HCT116 (cell line): ENCODE data around the gene VAV2. TPM values are rescaled to one million over a fixed set of nuclear protein-coding genes. Genes with fewer than 3 reads are reported as not detected.

Experiments used
- ATAC-seq: fragments of 200-7000 bp; cut with Tn5 transposase; 2 replicates; pipeline ENCODE4 v1.9.1; 2020; ENCODE audit warnings: mild to moderate bottlenecking, moderate library complexity
- BruUV-seq: library from RNA; stranded (reverse); fragments of 400-500 nt; replicated peaks from 2 replicates; lab custom pipeline; 2021; lab: Mats Ljungman, UMichigan
- CTCF ChIA-PET: fragments of 300-600 bp; sonication (Branson Sonifier 250); formaldehyde crosslinking; loops from one replicate; lab custom pipeline; 2021; ENCODE audit warnings: antibody characterized with exemption; lab: Charles Lee
- POLR2A ChIA-PET: fragments of 300-600, 350-600 bp; sonication (Branson Sonifier 250); formaldehyde crosslinking; loops from one replicate; lab custom pipeline; 2021; ENCODE audit warnings: antibody characterized with exemption; lab: Charles Lee
- RAD21 ChIA-PET, 2 experiments: fragments of 300-600 bp; sonication (Branson Sonifier 250); formaldehyde crosslinking; loops; one replicate each; lab custom pipeline; 2023; ENCODE audit warnings: low total read pairs in 2 of 2; ENCODE audit not compliant: uncharacterized antibody in 2 of 2, unreplicated experiment in 2 of 2, low non-redundant PET in 1 of 2; lab: Charles Lee
- DNase-seq: peaks from one replicate; pipeline ENCODE4 v3.0.0-alpha.2; 2010; ENCODE audit warnings: low read depth, low spot score
- H2AFZ ChIP-seq: fragments of 200-600 bp; shearing (Covaris generic), sonication (generic); 2 replicates; pipeline ENCODE4 v1.6.1; 2017; ENCODE audit warnings: low read depth, mixed run types, mixed read lengths, antibody characterized with exemption, low read length; ENCODE audit not compliant: poor library complexity, severe bottlenecking
- H3K27ac ChIP-seq: 2 replicates; pipeline ENCODE4 v1.5.1; 2012; ENCODE audit warnings: low read depth, low read length
- H3K27me3 ChIP-seq: fragments of 200-600 bp; sonication (generic); 2 replicates; pipeline ENCODE4 v1.6.1; 2016; ENCODE audit warnings: mixed run types, low read length, mixed read lengths; ENCODE audit not compliant: insufficient read depth
- H3K36me3 ChIP-seq, 2 experiments: fragments of 200-500 bp in 1 of 2; fragments of 200-600 bp in 1 of 2; sonication (Bioruptor generic) in 1 of 2; sonication (generic) in 1 of 2; 2 replicates each; pipeline versions ENCODE4 v1.5.1 to v1.6.1; 2014 to 2016; ENCODE audit warnings: low read length in 2 of 2, inconsistent platforms in 1 of 2, mixed read lengths in 1 of 2, mixed run types in 1 of 2; ENCODE audit not compliant: insufficient read depth in 2 of 2, control insufficient read depth in 1 of 2
- H3K4me1 ChIP-seq, 2 experiments: fragments of 200-600 bp in 1 of 2; sonication (generic) in 1 of 2; 2 replicates each; pipeline versions ENCODE4 v1.5.1 to v1.6.1; 2012 to 2017; ENCODE audit warnings: low read length in 2 of 2, inconsistent platforms in 1 of 2, mild to moderate bottlenecking in 1 of 2, mixed read lengths in 1 of 2, mixed run types in 1 of 2, moderate library complexity in 1 of 2; ENCODE audit not compliant: insufficient read depth in 2 of 2, control insufficient read depth in 1 of 2
- H3K4me2 ChIP-seq: fragments of 200-600 bp; sonication (generic); 2 replicates; pipeline ENCODE4 v1.6.1; 2017; ENCODE audit warnings: mixed run types, low read length, mixed read lengths
- H3K4me3 ChIP-seq, 2 experiments: fragments of 200-600 bp in 1 of 2; sonication (generic) in 1 of 2; replicated peaks in 1 of 2; 2 replicates each; pipeline ENCODE4 v1.5.1; 2011 to 2016; ENCODE audit warnings: low read length in 2 of 2, control low read depth in 1 of 2, low read depth in 1 of 2, mild to moderate bottlenecking in 1 of 2, mixed read lengths in 1 of 2, mixed run types in 1 of 2
- H3K79me2 ChIP-seq: fragments of 200-600 bp; sonication (generic); 2 replicates; pipeline ENCODE4 v1.6.1; 2017; ENCODE audit warnings: mild to moderate bottlenecking, mixed run types, low read length, moderate library complexity, mixed read lengths; ENCODE audit not compliant: insufficient read depth
- H3K9ac ChIP-seq: fragments of 200-600 bp; sonication (generic); 2 replicates; pipeline ENCODE4 v1.6.1; 2016; ENCODE audit warnings: low read length, mixed read lengths
- H3K9me2 ChIP-seq: fragments of 200-600 bp; sonication (generic), shearing (Covaris generic); 2 replicates; pipeline ENCODE4 v1.6.1; 2017; ENCODE audit warnings: mixed run types, mild to moderate bottlenecking, moderate library complexity; ENCODE audit not compliant: insufficient read depth
- H3K9me3 ChIP-seq, 2 experiments: fragments of 200-500 bp in 1 of 2; fragments of 200-600 bp in 1 of 2; sonication (Bioruptor generic) in 1 of 2; sonication (generic) in 1 of 2; 2 replicates each; pipeline ENCODE4 v1.6.1; 2014 to 2017; ENCODE audit warnings: low read length in 2 of 2, mixed read lengths in 2 of 2, inconsistent platforms in 1 of 2, low read depth in 1 of 2, mild to moderate bottlenecking in 1 of 2, mixed run types in 1 of 2, moderate library complexity in 1 of 2; ENCODE audit not compliant: control insufficient read depth in 1 of 2, insufficient read depth in 1 of 2
- H4K20me1 ChIP-seq: fragments of 200-600 bp; sonication (generic), shearing (Covaris generic); 2 replicates; pipeline ENCODE4 v1.6.1; 2017; ENCODE audit warnings: mixed run types, mild to moderate bottlenecking, moderate library complexity; ENCODE audit not compliant: insufficient read depth
- EZH2 ChIP-seq: fragments of 200-600 bp; sonication (generic); IDR thresholded peaks from 2 replicates; pipeline ENCODE4 v1.6.1; 2017; ENCODE audit warnings: antibody characterized with exemption, mixed run types
- EZH2phosphoT487 ChIP-seq: fragments of 200-600 bp; IDR thresholded peaks from 2 replicates; pipeline ENCODE4 v1.6.1; 2018; ENCODE audit warnings: antibody characterized with exemption, borderline replicate concordance
- FOSL1 ChIP-seq: IDR thresholded peaks from 2 replicates; pipeline ENCODE4 v1.6.1; 2012; ENCODE audit warnings: low read depth
- JUND ChIP-seq: IDR thresholded peaks from 2 replicates; pipeline ENCODE4 v1.6.1; 2012
- POLR2AphosphoS5 ChIP-seq: IDR thresholded peaks from 2 replicates; pipeline ENCODE4 v1.6.1; 2011; ENCODE audit warnings: mild to moderate bottlenecking, low read depth, low read length, moderate library complexity
- SIN3A ChIP-seq: IDR thresholded peaks from 2 replicates; pipeline ENCODE4 v1.6.1; 2012; ENCODE audit warnings: low read depth
- SRF ChIP-seq: IDR thresholded peaks from 2 replicates; pipeline ENCODE4 v1.6.1; 2012; ENCODE audit warnings: low read depth
- TCF7L2 ChIP-seq: IDR thresholded peaks from 2 replicates; pipeline ENCODE4 v1.7.0; 2011; ENCODE audit warnings: borderline replicate concordance, inconsistent platforms; ENCODE audit not compliant: insufficient read depth, insufficient read length; ENCODE audit errors: extremely low read depth
- ZFX ChIP-seq: fragments of 450-650 bp; IDR thresholded peaks from 2 replicates; pipeline ENCODE4 v1.6.1; 2017
- ZNF274 ChIP-seq: fragments of 200-500 bp; sonication (Bioruptor generic); IDR thresholded peaks from 2 replicates; pipeline ENCODE4 v1.6.1; 2014; ENCODE audit warnings: mild to moderate bottlenecking, low read depth, low read length, inconsistent platforms
- intact Hi-C: fragments of 100-400 bp; cut with micrococcal nuclease; formaldehyde crosslinking; loops from 2 replicates; pipeline ENCODE4 v1.10.0; 2022
- total RNA-seq: library from RNA; stranded (reverse); gene quantifications from one replicate; pipeline ENCODE4 v1.2.1, GENCODE V29; 2021; ENCODE audit not compliant: unreplicated experiment
- TF ChIP-seq, protein P1 (sequence below): IDR thresholded peaks from 2 replicates; pipeline ENCODE4 v1.6.1; 2012
- TF ChIP-seq, protein P2 (sequence below): IDR thresholded peaks from 2 replicates; pipeline ENCODE4 v1.6.1; 2012
- TF ChIP-seq, protein P3 (sequence below): IDR thresholded peaks from 2 replicates; pipeline ENCODE4 v1.6.1; 2012; ENCODE audit warnings: low read depth

The VAV2 gene
- total RNA-seq, 1 experiment from 2014 or later: 33.2 TPM

DNA sequence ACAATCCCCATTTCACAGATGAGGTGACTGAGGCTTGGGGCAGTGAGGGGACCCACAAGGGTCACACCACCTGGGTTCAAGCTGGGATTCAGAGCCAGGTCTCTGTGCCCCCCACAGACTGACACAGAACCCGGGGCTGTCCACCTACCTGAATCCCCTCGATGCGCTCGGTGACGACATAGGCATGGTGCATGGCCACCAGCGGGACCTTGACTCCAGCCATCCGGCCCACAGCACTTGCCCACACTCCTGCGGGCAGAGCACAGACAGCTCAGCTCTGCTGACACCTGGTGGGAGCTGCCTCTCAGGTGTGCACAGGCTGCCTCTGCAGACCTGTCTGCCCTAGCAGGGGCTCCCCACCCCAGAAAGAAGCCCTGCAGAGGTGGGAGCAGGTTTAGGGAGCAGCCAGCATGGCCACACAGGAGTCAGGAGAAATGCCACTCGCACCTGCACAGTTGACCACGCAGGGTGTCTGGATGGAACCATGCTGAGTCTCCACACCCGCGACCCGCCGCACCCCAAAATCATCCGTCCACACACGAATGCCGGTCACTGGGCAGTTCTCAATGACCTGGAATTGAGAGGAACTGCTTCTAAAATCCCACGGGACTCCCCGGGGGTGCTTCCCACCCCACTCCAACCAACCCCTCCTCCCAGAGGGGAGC, 262.4 kb downstream of the VAV2 start:
- Histone ChIP-seq H3K9me2 (no peaks in the 10 kb centered on the region), H3K4me1 (peaks cover 0 to 5% of the 10 kb centered on the region in 2 experiments; a peak in 2 of 4 replicates), H3K27ac (no peak overlapping the region), H2AFZ (no peak overlapping the region), H3K4me3 (no peak overlapping the region), H3K9me3 (no peaks in the 10 kb centered on the region), H4K20me1 (no peaks in the 10 kb centered on the region), H3K27me3 (0 out of 2 replicates have a peak, but pooled peaks cover 9% of the 10 kb centered on the region), H3K36me3 (no peaks in the 10 kb centered on the region), H3K9ac (no peak overlapping the region), H3K4me2 (no peak overlapping the region), H3K79me2 (no peaks in the 10 kb centered on the region)
- no peak for DNase-seq
- BruUV-seq: no TSS peak
- CTCF ChIA-PET: interaction anchor here (1.8 kb wide), 1 partner anchor 13 kb away, joined by 6 read pairs; no protein-coding TSS in a partner anchor
- RAD21 ChIA-PET: no interaction called here
- POLR2A ChIA-PET: no interaction called here
- intact Hi-C loops: loop anchor here (5.0 kb wide), 1 partner anchor 263 kb away; the partner anchor contains the start of gene VAV2
- no peak; the same call in 1 of the 2 replicates for ATAC-seq
- TF ChIP-seq, protein P1, sequence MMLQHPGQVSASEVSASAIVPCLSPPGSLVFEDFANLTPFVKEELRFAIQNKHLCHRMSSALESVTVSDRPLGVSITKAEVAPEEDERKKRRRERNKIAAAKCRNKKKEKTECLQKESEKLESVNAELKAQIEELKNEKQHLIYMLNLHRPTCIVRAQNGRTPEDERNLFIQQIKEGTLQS: no peak
- TF ChIP-seq EZH2 (no peak), FOSL1 (no peak), ZFX (no peak), ZNF274 (no peak), TCF7L2 (no peak), SRF (no peak), POLR2AphosphoS5 (no peak), EZH2phosphoT487 (no peak), SIN3A (no peak), JUND (no peak)
- TF ChIP-seq, protein P2, sequence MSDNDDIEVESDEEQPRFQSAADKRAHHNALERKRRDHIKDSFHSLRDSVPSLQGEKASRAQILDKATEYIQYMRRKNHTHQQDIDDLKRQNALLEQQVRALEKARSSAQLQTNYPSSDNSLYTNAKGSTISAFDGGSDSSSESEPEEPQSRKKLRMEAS: no peak
- TF ChIP-seq, protein P3, sequence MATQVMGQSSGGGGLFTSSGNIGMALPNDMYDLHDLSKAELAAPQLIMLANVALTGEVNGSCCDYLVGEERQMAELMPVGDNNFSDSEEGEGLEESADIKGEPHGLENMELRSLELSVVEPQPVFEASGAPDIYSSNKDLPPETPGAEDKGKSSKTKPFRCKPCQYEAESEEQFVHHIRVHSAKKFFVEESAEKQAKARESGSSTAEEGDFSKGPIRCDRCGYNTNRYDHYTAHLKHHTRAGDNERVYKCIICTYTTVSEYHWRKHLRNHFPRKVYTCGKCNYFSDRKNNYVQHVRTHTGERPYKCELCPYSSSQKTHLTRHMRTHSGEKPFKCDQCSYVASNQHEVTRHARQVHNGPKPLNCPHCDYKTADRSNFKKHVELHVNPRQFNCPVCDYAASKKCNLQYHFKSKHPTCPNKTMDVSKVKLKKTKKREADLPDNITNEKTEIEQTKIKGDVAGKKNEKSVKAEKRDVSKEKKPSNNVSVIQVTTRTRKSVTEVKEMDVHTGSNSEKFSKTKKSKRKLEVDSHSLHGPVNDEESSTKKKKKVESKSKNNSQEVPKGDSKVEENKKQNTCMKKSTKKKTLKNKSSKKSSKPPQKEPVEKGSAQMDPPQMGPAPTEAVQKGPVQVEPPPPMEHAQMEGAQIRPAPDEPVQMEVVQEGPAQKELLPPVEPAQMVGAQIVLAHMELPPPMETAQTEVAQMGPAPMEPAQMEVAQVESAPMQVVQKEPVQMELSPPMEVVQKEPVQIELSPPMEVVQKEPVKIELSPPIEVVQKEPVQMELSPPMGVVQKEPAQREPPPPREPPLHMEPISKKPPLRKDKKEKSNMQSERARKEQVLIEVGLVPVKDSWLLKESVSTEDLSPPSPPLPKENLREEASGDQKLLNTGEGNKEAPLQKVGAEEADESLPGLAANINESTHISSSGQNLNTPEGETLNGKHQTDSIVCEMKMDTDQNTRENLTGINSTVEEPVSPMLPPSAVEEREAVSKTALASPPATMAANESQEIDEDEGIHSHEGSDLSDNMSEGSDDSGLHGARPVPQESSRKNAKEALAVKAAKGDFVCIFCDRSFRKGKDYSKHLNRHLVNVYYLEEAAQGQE: no peak
